Nephron progenitor cell (in vitro differentiated cells): Measurements from ENCODE around the gene CAMK1.

ENCODE experiments used
- DNase-seq: peaks from one replicate; pipeline ENCODE4 v3.0.0; 2021
- H3K27ac Mint-ChIP-seq: 2 replicates; pipeline ENCODE4 v1.8.0; 2021; ENCODE audit warnings: mild to moderate bottlenecking, moderate library complexity, mixed read lengths
- H3K27me3 Mint-ChIP-seq: 2 replicates; pipeline ENCODE4 v1.8.0; 2021; ENCODE audit warnings: mild to moderate bottlenecking, low read depth, mixed read lengths; ENCODE audit not compliant: poor library complexity
- H3K36me3 Mint-ChIP-seq: 2 replicates; pipeline ENCODE4 v1.8.0; 2021; ENCODE audit warnings: low read depth, mixed read lengths
- H3K4me1 Mint-ChIP-seq: 2 replicates; pipeline ENCODE4 v1.8.0; 2021; ENCODE audit warnings: mixed read lengths
- H3K4me3 Mint-ChIP-seq: 2 replicates; pipeline ENCODE4 v1.8.0; 2021; ENCODE audit warnings: mild to moderate bottlenecking, moderate library complexity, mixed read lengths
- H3K9me3 Mint-ChIP-seq: 2 replicates; pipeline ENCODE4 v1.8.0; 2021; ENCODE audit warnings: mild to moderate bottlenecking, moderate library complexity, mixed read lengths
- TF ChIP-seq, protein P1 (sequence below): fragments of 200-600 bp; sonication (generic); IDR thresholded peaks from 2 replicates; pipeline ENCODE4 v1.5.0; 2021; ENCODE audit warnings: antibody characterized with exemption

CAMK1 gene

DNA sequence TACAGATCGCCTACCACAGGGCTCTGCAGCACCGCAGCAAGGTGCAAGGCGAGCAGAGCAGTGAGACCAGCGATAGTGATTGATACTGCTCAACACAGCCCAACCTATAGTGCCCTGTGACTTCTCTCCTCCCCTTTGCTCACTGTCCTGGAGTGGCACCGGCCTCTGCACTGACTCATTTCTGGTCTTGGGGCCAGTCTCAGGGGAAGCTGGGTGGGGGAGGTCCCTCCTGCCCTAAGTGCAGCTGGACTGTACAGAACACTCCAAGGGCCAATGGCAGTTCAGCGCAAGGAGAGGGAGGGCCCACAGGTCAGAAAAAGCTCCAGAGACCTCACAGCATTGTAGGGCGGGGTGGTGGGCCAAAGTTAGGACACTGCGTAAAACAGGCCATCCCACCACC lies 22.5 kb downstream of the CAMK1 start:
- DNase-seq, result no peak
- TF ChIP-seq, protein P1, sequence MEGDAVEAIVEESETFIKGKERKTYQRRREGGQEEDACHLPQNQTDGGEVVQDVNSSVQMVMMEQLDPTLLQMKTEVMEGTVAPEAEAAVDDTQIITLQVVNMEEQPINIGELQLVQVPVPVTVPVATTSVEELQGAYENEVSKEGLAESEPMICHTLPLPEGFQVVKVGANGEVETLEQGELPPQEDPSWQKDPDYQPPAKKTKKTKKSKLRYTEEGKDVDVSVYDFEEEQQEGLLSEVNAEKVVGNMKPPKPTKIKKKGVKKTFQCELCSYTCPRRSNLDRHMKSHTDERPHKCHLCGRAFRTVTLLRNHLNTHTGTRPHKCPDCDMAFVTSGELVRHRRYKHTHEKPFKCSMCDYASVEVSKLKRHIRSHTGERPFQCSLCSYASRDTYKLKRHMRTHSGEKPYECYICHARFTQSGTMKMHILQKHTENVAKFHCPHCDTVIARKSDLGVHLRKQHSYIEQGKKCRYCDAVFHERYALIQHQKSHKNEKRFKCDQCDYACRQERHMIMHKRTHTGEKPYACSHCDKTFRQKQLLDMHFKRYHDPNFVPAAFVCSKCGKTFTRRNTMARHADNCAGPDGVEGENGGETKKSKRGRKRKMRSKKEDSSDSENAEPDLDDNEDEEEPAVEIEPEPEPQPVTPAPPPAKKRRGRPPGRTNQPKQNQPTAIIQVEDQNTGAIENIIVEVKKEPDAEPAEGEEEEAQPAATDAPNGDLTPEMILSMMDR, result no peak
- Mint-ChIP-seq H3K4me1 (peaks cover 31% of the 10 kb centered on the region), H3K4me3 (no peak overlapping the region), H3K9me3 (no peaks in the 10 kb centered on the region), H3K36me3 (peaks cover 70% of the 10 kb centered on the region), H3K27me3 (peaks cover 3% of the 10 kb centered on the region), H3K27ac (no peak overlapping the region)

DNA sequence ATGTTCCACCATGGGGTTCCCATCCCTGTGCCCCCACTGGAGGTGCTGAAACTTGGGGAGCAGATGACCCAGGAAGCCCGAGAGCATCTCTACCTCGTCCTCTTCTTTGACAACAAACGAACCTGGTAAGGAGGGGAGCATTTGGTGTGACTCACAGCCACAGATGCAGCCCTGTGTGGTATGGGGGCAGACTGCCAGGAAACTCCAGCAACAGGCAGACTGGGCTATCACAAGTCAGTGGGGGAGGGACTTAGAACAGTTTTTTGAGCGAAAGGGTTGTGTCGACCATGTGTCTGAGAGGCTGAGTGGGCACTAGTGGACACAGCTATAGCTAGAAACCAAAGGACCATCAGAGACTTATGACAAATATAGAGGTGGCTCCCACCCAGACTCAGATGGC lies 23.4 kb downstream of the CAMK1 start:
- H3K27me3 Mint-ChIP-seq, result peaks cover 3% of the 10 kb centered on the region
- no peak overlapping the region for H3K4me3 Mint-ChIP-seq
- H3K27ac Mint-ChIP-seq, result no peak overlapping the region
- DNase-seq, result no peak
- H3K4me1 Mint-ChIP-seq, result peaks cover 25% of the 10 kb centered on the region
- peaks cover 62% of the 10 kb centered on the region for H3K36me3 Mint-ChIP-seq
- no peaks in the 10 kb centered on the region for H3K9me3 Mint-ChIP-seq
- TF ChIP-seq, protein P1, result no peak

DNA sequence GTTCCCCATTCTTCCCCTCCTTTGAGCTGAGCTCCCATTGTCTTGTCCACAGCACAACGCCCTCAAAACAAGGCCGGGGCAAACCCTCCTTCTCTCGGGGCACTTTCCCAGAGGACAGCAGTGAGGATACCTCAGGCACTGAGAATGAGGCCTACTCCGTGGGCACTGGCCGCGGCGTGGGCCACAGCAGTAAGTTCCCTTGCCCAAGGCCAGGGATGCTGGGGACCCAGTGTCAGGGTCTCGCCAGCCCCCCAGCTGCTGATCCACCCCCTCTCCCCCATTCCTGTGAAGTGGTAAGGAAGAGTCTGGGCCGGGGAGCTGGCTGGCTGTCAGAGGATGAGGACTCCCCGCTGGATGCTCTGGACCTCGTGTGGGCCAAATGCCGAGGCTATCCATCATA lies 24.2 kb downstream of the CAMK1 start:
- Mint-ChIP-seq H3K4me3 (no peak overlapping the region), H3K27me3 (peaks cover under 1% of the 10 kb centered on the region), H3K4me1 (peaks cover 17% of the 10 kb centered on the region), H3K27ac (no peak overlapping the region), H3K36me3 (peaks cover 63% of the 10 kb centered on the region), H3K9me3 (no peaks in the 10 kb centered on the region)
- no peak for DNase-seq
- TF ChIP-seq, protein P1, result no peak

DNA sequence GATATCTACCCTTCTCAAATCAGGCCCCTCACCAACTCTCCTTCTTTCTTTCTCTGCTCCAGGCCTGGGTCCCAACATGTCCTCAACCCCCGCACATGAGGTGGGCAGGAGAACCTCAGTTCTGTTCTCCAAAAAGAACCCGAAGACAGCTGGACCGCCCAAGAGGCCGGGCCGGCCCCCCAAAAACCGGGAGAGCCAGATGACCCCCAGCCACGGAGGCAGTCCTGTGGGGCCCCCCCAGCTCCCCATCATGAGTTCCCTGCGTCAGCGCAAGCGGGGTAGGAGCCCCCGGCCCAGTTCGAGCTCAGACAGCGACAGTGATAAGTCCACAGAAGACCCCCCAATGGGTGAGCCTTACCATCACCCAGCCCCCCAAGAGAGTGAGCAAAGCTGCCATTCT lies 25.6 kb downstream of the CAMK1 start:
- peaks cover 74% of the 10 kb centered on the region for H3K36me3 Mint-ChIP-seq

DNA sequence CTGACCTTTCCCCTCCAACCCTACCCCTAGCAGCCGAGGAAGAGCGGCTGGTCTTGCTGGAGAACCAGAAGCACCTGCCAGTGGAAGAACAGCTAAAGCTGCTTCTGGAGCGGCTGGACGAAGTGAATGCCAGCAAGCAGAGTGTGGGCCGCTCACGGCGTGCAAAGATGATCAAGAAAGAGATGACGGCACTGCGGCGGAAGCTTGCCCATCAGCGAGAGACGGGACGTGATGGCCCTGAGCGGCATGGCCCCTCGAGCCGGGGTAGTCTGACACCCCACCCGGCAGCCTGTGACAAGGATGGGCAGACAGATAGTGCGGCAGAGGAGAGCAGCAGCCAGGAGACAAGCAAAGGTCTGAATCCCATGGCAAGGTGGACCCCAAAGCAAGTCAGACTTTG lies 26.2 kb downstream of the CAMK1 start:
- H3K27me3 Mint-ChIP-seq, result no peaks in the 10 kb centered on the region
- H3K4me1 Mint-ChIP-seq, result no peaks in the 10 kb centered on the region
- peaks cover 79% of the 10 kb centered on the region for H3K36me3 Mint-ChIP-seq
- H3K27ac Mint-ChIP-seq, result no peak overlapping the region
- no peak for DNase-seq
- H3K9me3 Mint-ChIP-seq, result no peaks in the 10 kb centered on the region
- TF ChIP-seq, protein P1, result no peak
- H3K4me3 Mint-ChIP-seq, result no peak overlapping the region

More for the DNA sequence above, 25.6 kb downstream of the CAMK1 start:
- Mint-ChIP-seq H3K9me3 (no peaks in the 10 kb centered on the region), H3K4me3 (no peak overlapping the region), H3K27ac (no peak overlapping the region), H3K4me1 (peaks cover 4% of the 10 kb centered on the region), H3K27me3 (no peaks in the 10 kb centered on the region)
- DNase-seq, result no peak
- TF ChIP-seq, protein P1, result no peak

DNA sequence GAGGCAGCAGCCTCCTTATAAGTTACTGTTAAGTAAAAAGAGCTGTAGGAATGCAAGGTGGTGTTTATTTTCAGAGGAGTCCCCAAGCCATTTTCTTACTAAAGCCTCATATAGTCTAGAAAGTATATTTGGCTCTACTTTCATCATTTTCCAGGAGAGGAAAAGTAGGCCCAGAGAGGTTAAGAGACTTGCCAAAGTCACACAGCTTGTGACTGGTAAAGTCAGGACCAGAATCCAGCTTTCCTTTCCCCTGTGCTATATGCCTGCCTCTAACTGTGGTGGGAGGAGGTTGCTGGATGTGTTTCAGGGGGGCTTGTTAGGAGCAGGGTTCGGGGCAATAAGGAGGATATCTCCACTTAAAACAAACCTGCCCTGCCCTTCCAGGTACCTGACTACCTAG lies 27.2 kb downstream of the CAMK1 start:
- TF ChIP-seq, protein P1, result no peak
- Mint-ChIP-seq H3K4me3 (no peak overlapping the region), H3K27ac (no peak overlapping the region), H3K27me3 (no peaks in the 10 kb centered on the region), H3K9me3 (no peaks in the 10 kb centered on the region), H3K36me3 (peaks cover 76% of the 10 kb centered on the region), H3K4me1 (no peaks in the 10 kb centered on the region)
- DNase-seq, result no peak
